ENCODE results near the gene PLEKHB2. TPM values are rescaled to one million over a fixed set of nuclear protein-coding genes. Genes with fewer than 3 reads are reported as not detected.
A peak's percentile ranks its signal among the peaks of the same experiment; 100 is the strongest.
"Not testable (repeated sequence)": the region's sequence is repeated elsewhere in the genome, so short reads cannot be mapped to it uniquely, and the experiment has no call there.

The PLEKHB2 gene
- polyA plus RNA-seq, 1 donor, result 89.2 TPM

- peak; percentile 90 for DNase-seq
These were observed 12.0 kb upstream of the PLEKHB2 start, which contains the start of gene FAM168B for GRCh38 chr2:131093006-131093695. Gene FAM168B (minus strand): TSS chr2:131093460. CDS start chr2:131082646, 10,814 bp downstream.

GRCh38 chr2:131093696-131094462, 11.3 kb upstream of the PLEKHB2 start:
- no peak for DNase-seq

GRCh38 chr2:131094463-131095281, 10.5 kb upstream of the PLEKHB2 start:
- no peak for DNase-seq

GRCh38 chr2:131103165-131103564, 2.0 kb upstream of the PLEKHB2 start:
- no peak for DNase-seq

GRCh38 chr2:131104487-131105155, 515 bp upstream of the PLEKHB2 start:
- no peak for DNase-seq

GRCh38 chr2:131105950-131106801, 1.0 kb downstream of the PLEKHB2 start:
- DNase-seq, result no peak

GRCh38 chr2:131112529-131112928, 7.4 kb downstream of the PLEKHB2 start:
- no peak for DNase-seq

- no peak for DNase-seq
These were observed 8.6 kb downstream of the PLEKHB2 start for GRCh38 chr2:131113566-131114227.

- DNase-seq, result not testable (repeated sequence)
These were observed 9.8 kb downstream of the PLEKHB2 start for GRCh38 chr2:131114950-131115349.

GRCh38 chr2:131115752-131116151, 10.6 kb downstream of the PLEKHB2 start:
- no peak for DNase-seq

GRCh38 chr2:131120815-131121317, 15.7 kb downstream of the PLEKHB2 start:
- DNase-seq, result no peak

GRCh38 chr2:131121464-131121863, 16.3 kb downstream of the PLEKHB2 start:
- DNase-seq, result no peak

- no peak for DNase-seq
These were observed 17.4 kb downstream of the PLEKHB2 start for GRCh38 chr2:131122496-131122895.

GRCh38 chr2:131123192-131123591, 18.1 kb downstream of the PLEKHB2 start:
- DNase-seq, result no peak

- no peak for DNase-seq
These were observed 20.1 kb downstream of the PLEKHB2 start for GRCh38 chr2:131125195-131125757.

- DNase-seq, result no peak
These were observed 21.3 kb downstream of the PLEKHB2 start for GRCh38 chr2:131126436-131126835.

- DNase-seq, result no peak
These were observed 21.9 kb downstream of the PLEKHB2 start for GRCh38 chr2:131127076-131127475.

GRCh38 chr2:131127981-131128380, 22.8 kb downstream of the PLEKHB2 start:
- DNase-seq, result no peak

GRCh38 chr2:131130298-131130596, 25.1 kb downstream of the PLEKHB2 start:
- no peak for DNase-seq

- DNase-seq, result no peak
These were observed 27.6 kb downstream of the PLEKHB2 start for GRCh38 chr2:131132729-131133128.

Measured in left kidney (tissue), 2 donors.